Renal pelvis (tissue), 12 donors: ENCODE data around the gene ALG5. TPM values are rescaled to one million over a fixed set of nuclear protein-coding genes. Genes with fewer than 3 reads are reported as not detected.

ENCODE experiments used
- DNase-seq: peaks from one replicate; pipeline ENCODE4 v3.0.0-alpha.2; 2013
- long read RNA-seq, 16 experiments: transcript quantifications; one replicate each; lab custom pipeline, GENCODE V29; 2026
- polyA plus RNA-seq, 3 donors: library from polyadenylated mRNA; unstranded; fragments of 120-200 nt; gene quantifications; one replicate each; pipeline ENCODE4 v1.2.1, GENCODE V29; 2013; ENCODE audit not compliant: insufficient read length in 3 of 3

The ALG5 gene
- polyA plus RNA-seq, result 10 to 100 TPM; 49.5 to 58.6 (median 55.2) TPM
- long read RNA-seq, donor 1, transcript ALG5-201 (10 exons, 1,154 nt), result major isoform, 35 of 166 reads
- long read RNA-seq, donor 1, partial matches to known transcripts, result 110 of 166 reads
- long read RNA-seq, donor 1, other reads (novel, unspliced or antisense), result 21 of 166 reads
- long read RNA-seq, donor 2, transcript ALG5-201 (10 exons, 1,154 nt), result major isoform, 33 of 33 reads
- long read RNA-seq, donor 2, partial matches to known transcripts, result 0 of 33 reads
- long read RNA-seq, donor 2, other reads (novel, unspliced or antisense), result 0 of 33 reads
- long read RNA-seq, donor 3, transcript ALG5-201 (10 exons, 1,154 nt), result major isoform, 37 of 39 reads
- long read RNA-seq, donor 3, partial matches to known transcripts, result 0 of 39 reads
- long read RNA-seq, donor 3, other reads (novel, unspliced or antisense), result 0 of 39 reads
- long read RNA-seq, donor 4, transcript ALG5-201 (10 exons, 1,154 nt), result major isoform, 39 of 42 reads
- long read RNA-seq, donor 4, partial matches to known transcripts, result 0 of 42 reads
- long read RNA-seq, donor 4, other reads (novel, unspliced or antisense), result 0 of 42 reads
- long read RNA-seq, donor 5, transcript ALG5-201 (10 exons, 1,154 nt), result major isoform, 20 of 20 reads
- long read RNA-seq, donor 5, partial matches to known transcripts, result 0 of 20 reads
- long read RNA-seq, donor 5, other reads (novel, unspliced or antisense), result 0 of 20 reads
- long read RNA-seq, donor 6, transcript ALG5-201 (10 exons, 1,154 nt), result major isoform, 24 of 26 reads
- long read RNA-seq, donor 6, partial matches to known transcripts, result 0 of 26 reads
- long read RNA-seq, donor 6, other reads (novel, unspliced or antisense), result 0 of 26 reads
- long read RNA-seq, donor 7, transcript ALG5-201 (10 exons, 1,154 nt), result major isoform, 30 of 98 reads
- long read RNA-seq, donor 7, partial matches to known transcripts, result 45 of 98 reads
- long read RNA-seq, donor 7, other reads (novel, unspliced or antisense), result 19 of 98 reads
- long read RNA-seq, donor 8, transcript ALG5-201 (10 exons, 1,154 nt), result major isoform, 11 of 14 reads
- long read RNA-seq, donor 8, partial matches to known transcripts, result 0 of 14 reads
- long read RNA-seq, donor 8, other reads (novel, unspliced or antisense), result 0 of 14 reads
- long read RNA-seq, donor 9, transcript ALG5-201 (10 exons, 1,154 nt), result major isoform, 43 of 131 reads
- long read RNA-seq, donor 9, partial matches to known transcripts, result 56 of 131 reads
- long read RNA-seq, donor 9, other reads (novel, unspliced or antisense), result 31 of 131 reads
- long read RNA-seq, donor 10, transcript ALG5-201 (10 exons, 1,154 nt), result major isoform, 37 of 133 reads
- long read RNA-seq, donor 10, partial matches to known transcripts, result 71 of 133 reads
- long read RNA-seq, donor 10, other reads (novel, unspliced or antisense), result 24 of 133 reads
- long read RNA-seq, donor 11, transcript ALG5-201 (10 exons, 1,154 nt), result major isoform, 25 of 90 reads
- long read RNA-seq, donor 11, partial matches to known transcripts, result 46 of 90 reads
- long read RNA-seq, donor 11, other reads (novel, unspliced or antisense), result 18 of 90 reads
- long read RNA-seq, donor 12, transcript ALG5-201 (10 exons, 1,154 nt), result major isoform, 50 of 194 reads
- long read RNA-seq, donor 12, partial matches to known transcripts, result 105 of 194 reads
- long read RNA-seq, donor 12, other reads (novel, unspliced or antisense), result 36 of 194 reads
- long read RNA-seq, donor 13, transcript ALG5-201 (10 exons, 1,154 nt), result major isoform, 15 of 15 reads
- long read RNA-seq, donor 13, partial matches to known transcripts, result 0 of 15 reads
- long read RNA-seq, donor 13, other reads (novel, unspliced or antisense), result 0 of 15 reads
- long read RNA-seq, donor 14, result 0 reads
- long read RNA-seq, donor 15, transcript ALG5-201 (10 exons, 1,154 nt), result major isoform, 45 of 223 reads
- long read RNA-seq, donor 15, partial matches to known transcripts, result 141 of 223 reads
- long read RNA-seq, donor 15, other reads (novel, unspliced or antisense), result 35 of 223 reads
- long read RNA-seq, donor 16, transcript ALG5-201 (10 exons, 1,154 nt), result major isoform, 34 of 43 reads
- long read RNA-seq, donor 16, partial matches to known transcripts, result 6 of 43 reads
- long read RNA-seq, donor 16, other reads (novel, unspliced or antisense), result 0 of 43 reads

DNA sequence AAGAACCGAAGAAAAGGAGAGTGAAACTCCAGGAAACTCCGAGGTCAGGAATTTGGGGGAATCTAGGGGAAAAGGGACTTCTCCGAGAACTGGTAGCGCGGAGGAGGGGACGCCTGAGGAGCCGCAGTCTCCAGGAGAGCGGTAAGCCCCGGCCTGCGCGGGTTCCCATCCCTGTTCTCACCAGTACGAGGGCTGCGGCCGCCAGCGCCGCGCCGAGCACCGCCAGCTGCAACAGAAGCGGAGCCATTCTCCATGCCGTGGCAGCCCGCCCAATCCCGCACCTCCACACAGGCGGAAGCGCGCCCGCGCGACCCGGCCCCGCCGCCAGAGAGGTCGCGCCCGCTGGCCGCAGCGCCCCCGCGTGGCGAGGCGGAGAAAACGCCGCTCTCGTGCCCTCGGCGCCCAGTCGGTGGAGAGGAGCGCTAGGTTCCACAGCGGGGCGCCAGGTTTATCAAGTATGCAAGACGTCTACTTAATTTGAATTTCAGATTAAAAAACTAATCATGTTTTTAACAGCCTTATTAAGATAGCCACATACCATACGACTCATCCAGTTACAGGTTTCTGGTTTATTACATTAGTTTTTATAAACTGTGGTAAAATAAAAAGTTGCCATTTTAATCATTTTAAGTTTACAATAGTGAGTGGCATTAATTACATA is at the start of gene ALG5:
ALG5 (minus strand) TSS at position 287 of the 661 bp plus-strand sequence; CDS start at position 247, 40 bp downstream.
- DNase-seq, result peak; percentile 87

DNA sequence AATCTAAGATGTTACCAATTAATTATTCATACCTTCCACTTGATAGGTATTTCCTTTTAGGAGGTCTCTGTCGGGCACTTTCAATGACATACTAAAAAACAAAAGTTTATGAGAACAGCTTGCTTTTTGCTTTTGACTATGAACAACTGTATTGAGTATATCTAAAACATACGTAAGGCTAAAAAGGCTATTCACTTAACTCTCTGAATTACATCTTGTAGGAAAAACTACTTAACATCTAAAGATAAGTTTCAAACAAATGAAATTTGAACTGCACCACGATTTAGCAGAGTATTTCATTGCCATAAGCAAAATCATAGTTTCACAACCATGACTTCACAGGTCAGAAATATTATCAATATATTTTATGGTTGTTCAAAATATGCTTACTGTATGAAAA is 48.7 kb upstream of the ALG5 start:
- DNase-seq, result no peak

DNA sequence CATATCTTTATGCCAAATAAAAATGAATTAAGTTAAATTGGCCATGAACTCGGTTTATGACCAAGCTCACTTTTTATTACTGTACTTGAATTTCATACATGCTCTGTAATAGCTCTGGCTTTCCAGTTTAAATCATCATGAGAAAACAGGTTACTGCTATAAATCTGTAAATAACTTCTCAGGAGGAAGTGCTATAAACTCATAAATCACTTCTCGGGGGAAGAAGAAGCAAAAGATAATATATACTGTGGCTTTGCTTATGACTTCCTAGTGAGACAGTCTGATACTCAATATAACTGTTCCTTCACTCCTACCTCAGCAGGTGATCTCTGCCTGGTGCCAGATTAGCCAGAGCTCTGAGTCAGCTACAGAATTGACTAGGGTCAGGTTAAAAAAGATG is 47.9 kb upstream of the ALG5 start:
- no peak for DNase-seq

DNA sequence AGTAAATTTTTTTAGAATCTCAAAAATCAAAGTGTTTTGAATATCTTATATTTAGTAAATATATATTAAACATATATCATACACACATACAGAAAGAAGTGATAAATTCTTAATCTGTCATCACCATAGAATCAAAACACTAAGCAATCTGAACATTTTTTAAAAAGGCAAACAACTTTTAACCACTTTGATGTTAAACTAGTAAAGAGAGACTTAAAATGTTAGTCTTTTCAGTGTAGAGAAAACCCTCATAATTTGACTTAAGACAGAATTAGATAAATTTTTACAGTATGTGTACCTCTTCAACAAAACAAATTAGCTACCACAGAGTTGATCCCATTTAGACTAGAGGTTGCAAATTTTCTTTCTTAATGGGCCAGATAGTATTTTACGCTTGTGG is 46.9 kb upstream of the ALG5 start:
- DNase-seq, result no peak

- no peak for DNase-seq
Measured at GRCh38 chr13:37040789-37041188, 41.6 kb upstream of the ALG5 start.

DNA sequence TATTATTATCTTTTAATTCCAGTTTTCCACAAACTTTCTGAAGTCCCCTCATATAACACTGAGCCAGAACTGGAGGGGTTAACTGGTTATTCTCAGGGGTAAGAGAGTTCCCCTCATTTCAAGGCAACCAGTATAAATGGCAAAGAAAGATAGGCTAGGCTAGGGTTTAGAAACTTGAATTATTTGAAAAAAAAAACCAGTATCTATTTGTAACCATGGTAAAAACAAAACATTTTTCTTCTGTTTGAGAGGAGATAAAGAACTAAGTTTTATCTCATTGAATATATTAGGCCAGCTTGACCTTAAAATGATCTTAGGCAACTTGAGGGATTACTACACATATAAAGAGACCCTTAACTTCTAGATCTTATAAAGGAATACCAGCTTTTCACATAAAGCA is 40.8 kb upstream of the ALG5 start:
- no peak for DNase-seq

DNA sequence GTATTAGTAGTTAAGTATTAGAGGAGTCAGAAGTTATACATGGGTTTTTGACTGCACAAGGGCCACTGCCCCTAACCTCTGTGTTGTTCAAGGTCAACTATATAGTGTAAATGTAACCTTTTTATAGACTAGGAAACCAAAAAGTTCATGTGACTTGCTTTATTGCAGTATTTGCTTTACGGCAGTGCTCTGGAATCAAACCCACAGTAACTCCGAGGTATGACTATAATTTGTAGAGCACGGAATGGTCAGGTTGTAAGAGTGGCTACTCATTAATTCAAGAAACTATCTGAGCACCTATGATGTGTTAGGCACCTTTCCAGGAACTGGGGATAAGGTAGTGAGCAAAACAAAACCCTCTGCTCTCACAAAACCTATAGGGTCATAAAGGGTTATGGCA is 38.1 kb upstream of the ALG5 start:
- DNase-seq, result no peak

DNA sequence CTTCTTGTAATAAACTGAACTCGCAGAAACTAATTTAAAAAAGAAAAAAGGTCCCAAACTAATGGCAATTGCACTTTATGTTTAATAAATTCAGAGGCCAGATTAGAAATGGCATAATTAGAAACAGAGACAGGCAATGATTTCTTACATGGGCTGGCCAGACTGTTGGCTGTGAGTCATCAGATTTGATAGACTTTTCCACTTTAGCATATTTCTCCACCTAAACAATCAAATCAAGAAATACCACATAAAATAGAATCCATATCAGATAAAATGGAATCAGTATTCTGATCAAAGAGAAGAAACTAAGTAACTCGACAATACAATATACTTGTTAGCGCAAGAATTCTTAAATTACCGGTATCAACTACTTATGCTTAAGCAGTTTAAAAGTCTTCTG is 30.5 kb upstream of the ALG5 start:
- no peak for DNase-seq

DNA sequence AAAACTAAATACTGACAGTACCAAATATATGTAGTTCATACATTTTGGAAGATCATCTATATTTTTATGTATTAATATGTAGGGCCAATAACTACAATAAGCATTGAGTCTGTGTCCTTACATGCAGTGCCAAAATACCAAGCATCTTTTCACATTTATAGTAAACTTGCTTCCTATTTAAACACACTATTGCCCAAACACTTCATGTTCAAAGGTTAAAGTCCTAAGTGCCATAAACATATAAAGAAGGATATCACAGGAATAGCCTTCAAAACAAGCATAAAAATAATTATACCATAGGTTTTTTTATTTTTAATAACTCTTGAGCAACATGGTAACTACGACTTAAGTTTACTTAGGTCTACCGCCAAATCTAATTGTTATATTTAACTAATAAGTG is 28.5 kb upstream of the ALG5 start:
- DNase-seq, result no peak

GRCh38 chr13:37026771-37027170 is 27.6 kb upstream of the ALG5 start:
- no peak for DNase-seq

DNA sequence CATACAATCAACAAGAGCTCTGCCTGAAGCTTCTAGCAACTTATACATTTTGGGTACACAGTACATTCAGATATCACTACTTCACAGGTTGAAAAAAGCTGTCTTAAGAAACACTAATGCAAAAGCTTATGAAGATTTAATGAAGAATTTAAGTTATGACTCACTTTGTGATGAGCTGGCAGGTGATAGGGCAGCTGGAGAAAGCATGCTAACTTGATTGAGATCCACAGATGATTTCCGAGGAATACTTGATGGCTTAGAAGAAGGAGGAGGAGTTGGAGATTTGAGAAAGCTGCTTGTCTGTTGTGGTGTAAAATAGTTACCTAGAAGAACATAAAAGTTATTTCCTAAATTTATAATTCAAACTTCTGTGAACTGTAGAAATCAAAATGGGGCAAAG is 24.7 kb upstream of the ALG5 start:
- DNase-seq, result no peak

GRCh38 chr13:37014609-37015008 is 15.5 kb upstream of the ALG5 start:
- DNase-seq, result no peak

DNA sequence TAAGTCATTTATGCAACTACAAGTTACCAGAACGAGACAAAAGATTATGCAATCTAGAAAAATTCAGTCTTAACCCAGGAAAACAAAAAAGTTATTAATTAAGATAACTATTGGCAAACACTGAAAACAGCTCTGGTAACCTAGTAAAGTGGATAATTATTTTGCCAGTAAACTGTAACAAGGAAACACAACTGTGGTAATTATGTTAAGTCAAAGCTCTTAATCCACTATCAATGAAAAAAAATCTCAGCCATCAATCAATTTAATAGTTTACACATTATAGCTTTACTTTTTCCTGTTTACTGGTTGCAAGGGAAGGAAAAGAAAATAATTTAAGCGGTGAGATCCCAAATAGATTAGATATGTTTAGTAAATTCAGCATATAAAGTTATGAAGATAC is 12.6 kb upstream of the ALG5 start:
- DNase-seq, result no peak

GRCh38 chr13:37011002-37011401 is 11.9 kb upstream of the ALG5 start:
- no peak for DNase-seq

- no peak for DNase-seq
Measured at GRCh38 chr13:37010424-37010823, 11.3 kb upstream of the ALG5 start.

GRCh38 chr13:37009692-37010091 is 10.6 kb upstream of the ALG5 start:
- no peak for DNase-seq

- no peak for DNase-seq
Measured at GRCh38 chr13:37001921-37002250, 2.7 kb upstream of the ALG5 start.

- DNase-seq, result peak; percentile 31
Measured at GRCh38 chr13:36998624-36999041, 507 bp downstream of the ALG5 start.

DNA sequence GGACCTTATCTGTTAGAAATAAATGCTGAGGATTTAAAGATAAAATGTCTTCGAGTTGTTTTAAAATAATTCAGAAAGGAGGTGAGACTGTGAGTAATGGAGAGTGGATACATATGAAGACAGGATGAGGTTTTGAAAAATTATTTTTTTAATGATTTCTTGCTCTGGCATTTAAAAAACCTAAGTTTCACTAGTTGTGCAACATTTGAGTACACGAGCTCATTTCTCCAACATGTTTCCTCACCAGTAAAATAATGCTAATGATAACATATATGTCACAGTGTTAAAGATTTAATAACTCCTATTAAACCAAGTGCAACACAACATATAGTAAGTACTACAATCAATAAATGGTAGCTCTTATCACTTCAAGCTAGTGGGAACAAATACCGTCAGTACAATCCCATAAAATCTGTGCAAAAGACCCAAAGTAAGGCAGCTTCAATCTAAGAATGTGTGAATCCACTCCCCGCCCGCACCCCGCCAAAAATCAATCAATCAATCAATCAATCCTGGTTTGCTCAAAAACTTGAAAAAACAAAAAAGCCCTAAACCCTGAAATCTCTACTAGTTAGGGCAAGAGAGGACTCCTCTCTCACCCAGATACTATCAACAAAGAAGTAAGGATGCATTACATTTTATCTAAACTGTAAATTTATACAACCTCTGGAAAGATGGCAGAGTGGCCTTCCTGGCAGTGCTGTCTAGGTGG is 1.3 kb downstream of the ALG5 start:
- DNase-seq, result no peak
